K562 (cell line): ENCODE results near the gene POLL. TPM values are rescaled to one million over a fixed set of nuclear protein-coding genes. Genes with fewer than 3 reads are reported as not detected.
A peak's percentile ranks its signal among the peaks of the same experiment; 100 is the strongest.

Source experiments
- ARID3B ChIP-seq: fragments of 250-450 bp; sonication (Bioruptor Pico); IDR thresholded peaks from 2 replicates; pipeline ENCODE4 v1.4.0; 2020; ENCODE audit warnings: borderline replicate concordance
- CREM ChIP-seq: IDR thresholded peaks from 2 replicates; pipeline ENCODE4 v1.6.1; 2014; ENCODE audit warnings: antibody characterized with exemption, low read depth
- CSDE1 ChIP-seq, 2 experiments: fragments of 450-650 bp; IDR thresholded peaks; 2 replicates each; pipeline ENCODE4 v1.6.1; 2016; ENCODE audit warnings: mild to moderate bottlenecking in 1 of 2
- ELF4 ChIP-seq: fragments of 450-650 bp; formaldehyde crosslinking; IDR thresholded peaks from 2 replicates; pipeline ENCODE4 v1.4.0; 2022; ENCODE audit warnings: missing genetic modification characterization
- EP400 ChIP-seq: fragments of 450-650 bp; IDR thresholded peaks from 2 replicates; pipeline ENCODE4 v1.6.1; 2017; ENCODE audit warnings: antibody characterized with exemption, mild to moderate bottlenecking, moderate library complexity
- ESRRB ChIP-seq: fragments of 250-450 bp; sonication (Bioruptor Pico); IDR thresholded peaks from 2 replicates; pipeline ENCODE4 v1.5.0; 2020; ENCODE audit warnings: mild to moderate bottlenecking, moderate library complexity, borderline replicate concordance
- HMGN3 ChIP-seq: IDR thresholded peaks from 2 replicates; pipeline ENCODE4 v1.6.1; 2011; ENCODE audit warnings: borderline replicate concordance, low read depth, mild to moderate bottlenecking, mixed read lengths, low read length; ENCODE audit not compliant: insufficient read length; ENCODE audit errors: extremely low read depth
- MAX ChIP-seq: sonication (generic); formaldehyde crosslinking; IDR thresholded peaks from 2 replicates; pipeline ENCODE4 v1.9.0; 2022; ENCODE audit warnings: mild to moderate bottlenecking, missing genetic modification reagents
- RBM39 ChIP-seq: fragments of 200-400 bp; formaldehyde crosslinking; optimal IDR thresholded peaks from 2 replicates; pipeline ENCODE3; 2018; ENCODE audit warnings: low read depth, low read length
- SAP30 ChIP-seq: fragments of 200-600 bp; sonication (generic); IDR thresholded peaks from 2 replicates; pipeline ENCODE4 v1.6.1; 2012; ENCODE audit warnings: borderline replicate concordance, low read depth, mild to moderate bottlenecking, moderate library complexity, low read length, control low read depth, inconsistent platforms; ENCODE audit not compliant: insufficient read depth, poor library complexity, severe bottlenecking
- THAP7 ChIP-seq: fragments of 250-450 bp; sonication (Bioruptor Pico); IDR thresholded peaks from 2 replicates; pipeline ENCODE4 v1.5.0; 2021
- YBX1 ChIP-seq: fragments of 450-650 bp; IDR thresholded peaks from 2 replicates; pipeline ENCODE4 v1.7.1; 2016; ENCODE audit warnings: mild to moderate bottlenecking
- ZBTB40 ChIP-seq, 2 experiments: fragments of 450-650 bp in 1 of 2; sonication (generic) in 1 of 2; formaldehyde crosslinking in 1 of 2; IDR thresholded peaks; 2 replicates each; pipeline versions ENCODE4 v1.7.1 to v1.9.0; 2016 to 2022; ENCODE audit warnings: inconsistent platforms in 1 of 2, mild to moderate bottlenecking in 1 of 2, missing genetic modification reagents in 1 of 2
- ZZZ3 ChIP-seq: fragments of 450-650 bp; IDR thresholded peaks from 2 replicates; pipeline ENCODE4 v1.6.1; 2016; ENCODE audit warnings: antibody characterized with exemption, mild to moderate bottlenecking, moderate library complexity
- polyA plus RNA-seq, 8 experiments: library from polyadenylated mRNA; depleted of rRNA in 4 of 8; stranded (reverse) in 5 of 8; unstranded in 3 of 8; fragments of >200 nt; fragmentation: Nextera tagmentation in 2 of 8; fragmentation: Illumina TruSeq in 1 of 8; extraction: Ambion mirVana in 2 of 8; extraction: Trizol in 1 of 8; gene quantifications; 2 replicates each; pipeline versions ENCODE4 v1.2.1 to v1.2.3, GENCODE V29; 2011 to 2014; ENCODE audit warnings: inconsistent platforms in 1 of 8, missing spikeins in 1 of 8
- total RNA-seq, 7 experiments: library from RNA; depleted of rRNA in 6 of 7; stranded (reverse); fragments of >200 nt in 6 of 7; fragmentation: Illumina TruSeq in 2 of 7; extraction: Trizol in 2 of 7; gene quantifications; 2 replicates each; pipeline versions ENCODE4 v1.2.1 to v1.2.3, GENCODE V29; 2011 to 2021; ENCODE audit warnings: low replicate concordance in 1 of 7

The POLL gene
- total and polyA plus RNA-seq, 9 of the 15 experiments (the other 6 are each of a cell fraction or from before 2014, with no cell fraction given), result 1.2 to 18.7 (median 10.9) TPM

- TF ChIP-seq RBM39, result no peak
- TF ChIP-seq ZBTB40 (IDR thresholded peaks at IDR 0.05), result peak; percentile 98
- no peak for TF ChIP-seq ZBTB40 (CRISPR knock-in tag; IDR thresholded peaks at IDR 0.05)
- no peak for TF ChIP-seq ESRRB (CRISPR knock-in tag)
- TF ChIP-seq YBX1, result no peak
- no peak for TF ChIP-seq ELF4 (CRISPR knock-in tag)
- TF ChIP-seq SAP30, result peak; percentile 93
- TF ChIP-seq THAP7 (CRISPR knock-in tag), result no peak
- peak; percentile 60; the same call in 1 of the 2 replicates for TF ChIP-seq MAX
- TF ChIP-seq CSDE1 (IDR thresholded peaks at IDR 0.05), result peak in 1 of 2 experiments; percentile 86; a peak in 2 of 4 replicates
- TF ChIP-seq CREM, result peak; percentile 47
- TF ChIP-seq EP400, result 0 out of 2 replicates have a peak, but pooled peaks have one; percentile 17
- peak; percentile 43 for TF ChIP-seq HMGN3
- no peak for TF ChIP-seq ARID3B
- TF ChIP-seq ZZZ3, result no peak
These were observed at the start of gene POLL, which contains the start of gene DPCD (continued) for GRCh38 chr10:101587725-101588653.
